Brain microvascular endothelial cell (primary cell): ENCODE measurements around the gene PDE4C.

Experiments used
- DNase-seq: peaks from one replicate; pipeline ENCODE4 v3.0.0-alpha.2; 2020
- H3K27ac ChIP-seq: fragments of 250-450 bp; sonication (Bioruptor Pico); 2 replicates; pipeline ENCODE4 v1.5.1; 2020; ENCODE audit warnings: mild to moderate bottlenecking, moderate library complexity
- H3K27me3 ChIP-seq: fragments of 250-450 bp; sonication (Bioruptor Pico); replicated peaks from 2 replicates; pipeline ENCODE4 v1.5.1; 2020; ENCODE audit warnings: mild to moderate bottlenecking
- H3K36me3 ChIP-seq: fragments of 250-450 bp; sonication (Bioruptor Pico); replicated peaks from 2 replicates; pipeline ENCODE4 v1.5.1; 2020; ENCODE audit warnings: mild to moderate bottlenecking
- H3K4me3 ChIP-seq: 2 replicates; pipeline ENCODE4 v1.5.1; 2011; ENCODE audit warnings: low read depth, mild to moderate bottlenecking, control low read depth, low read length, moderate library complexity
- CTCF ChIP-seq: IDR thresholded peaks from 2 replicates; pipeline ENCODE4 v1.5.1; 2011; ENCODE audit warnings: low read depth, mild to moderate bottlenecking, moderate library complexity, low read length, control low read depth, inconsistent platforms; ENCODE audit errors: missing control alignments
- in situ Hi-C: cut with HindIII; loops from 2 replicates; pipeline ENCODE4 v1.10.0; 2017; ENCODE audit warnings: low sequenced_read_pairs, low pct_ligation_motif_present

Gene PDE4C

GRCh38 chr19:18202778-18203407, 23.3 kb downstream of the PDE4C start:
- TF ChIP-seq CTCF, result peak; percentile 53
- peak overlapping the region; percentile 79 for H3K4me3 ChIP-seq
- H3K36me3 ChIP-seq, result peaks cover 4% of the 10 kb centered on the region
- H3K27me3 ChIP-seq, result no peaks in the 10 kb centered on the region
- DNase-seq, result no peak
- in situ Hi-C loops, result no loop called here
- H3K27ac ChIP-seq, result no peak overlapping the region

GRCh38 chr19:18202397-18202777, 23.9 kb downstream of the PDE4C start:
- no peak for TF ChIP-seq CTCF
- Histone ChIP-seq H3K27me3 (no peaks in the 10 kb centered on the region), H3K36me3 (peaks cover 5% of the 10 kb centered on the region), H3K27ac (no peak overlapping the region), H3K4me3 (no peak overlapping the region)
- in situ Hi-C loops, result no loop called here
- no peak for DNase-seq

- Histone ChIP-seq H3K27me3 (no peaks in the 10 kb centered on the region), H3K27ac (no peak overlapping the region), H3K4me3 (no peak overlapping the region), H3K36me3 (peaks cover 12% of the 10 kb centered on the region)
- no peak for TF ChIP-seq CTCF
- in situ Hi-C loops, result no loop called here
- no peak for DNase-seq
Measured at GRCh38 chr19:18198374-18198773, 27.9 kb downstream of the PDE4C start.

- no peak for DNase-seq
- Histone ChIP-seq H3K36me3 (peaks cover 12% of the 10 kb centered on the region), H3K27ac (no peak overlapping the region), H3K27me3 (no peaks in the 10 kb centered on the region), H3K4me3 (no peak overlapping the region)
- in situ Hi-C loops, result no loop called here
- no peak for TF ChIP-seq CTCF
Measured at GRCh38 chr19:18197941-18198340, 28.3 kb downstream of the PDE4C start.

- H3K36me3 ChIP-seq, result peaks cover 12% of the 10 kb centered on the region
- in situ Hi-C loops, result no loop called here
- no peak overlapping the region for H3K27ac ChIP-seq
- H3K27me3 ChIP-seq, result no peaks in the 10 kb centered on the region
- no peak for TF ChIP-seq CTCF
- no peak overlapping the region for H3K4me3 ChIP-seq
- DNase-seq, result no peak
Measured at GRCh38 chr19:18197306-18197705, 28.9 kb downstream of the PDE4C start.

GRCh38 chr19:18196511-18196845, 29.8 kb downstream of the PDE4C start:
- in situ Hi-C loops, result no loop called here
- TF ChIP-seq CTCF, result no peak
- H3K36me3 ChIP-seq, result peaks cover 12% of the 10 kb centered on the region
- no peak overlapping the region for H3K4me3 ChIP-seq
- no peak overlapping the region for H3K27ac ChIP-seq
- DNase-seq, result no peak
- H3K27me3 ChIP-seq, result no peaks in the 10 kb centered on the region
